22Rv1 (cell line): ENCODE data around the gene TAAR2.

Source experiments
- ZFX ChIP-seq: fragments of 450-650 bp; IDR thresholded peaks from 2 replicates; pipeline ENCODE4 v1.6.1; 2017; ENCODE audit warnings: antibody characterized with exemption, borderline replicate concordance
- TF ChIP-seq, protein P1 (sequence below): fragments of 450-650 bp; IDR thresholded peaks from 2 replicates; pipeline ENCODE4 v1.5.1; 2017; ENCODE audit warnings: mild to moderate bottlenecking

DNA sequence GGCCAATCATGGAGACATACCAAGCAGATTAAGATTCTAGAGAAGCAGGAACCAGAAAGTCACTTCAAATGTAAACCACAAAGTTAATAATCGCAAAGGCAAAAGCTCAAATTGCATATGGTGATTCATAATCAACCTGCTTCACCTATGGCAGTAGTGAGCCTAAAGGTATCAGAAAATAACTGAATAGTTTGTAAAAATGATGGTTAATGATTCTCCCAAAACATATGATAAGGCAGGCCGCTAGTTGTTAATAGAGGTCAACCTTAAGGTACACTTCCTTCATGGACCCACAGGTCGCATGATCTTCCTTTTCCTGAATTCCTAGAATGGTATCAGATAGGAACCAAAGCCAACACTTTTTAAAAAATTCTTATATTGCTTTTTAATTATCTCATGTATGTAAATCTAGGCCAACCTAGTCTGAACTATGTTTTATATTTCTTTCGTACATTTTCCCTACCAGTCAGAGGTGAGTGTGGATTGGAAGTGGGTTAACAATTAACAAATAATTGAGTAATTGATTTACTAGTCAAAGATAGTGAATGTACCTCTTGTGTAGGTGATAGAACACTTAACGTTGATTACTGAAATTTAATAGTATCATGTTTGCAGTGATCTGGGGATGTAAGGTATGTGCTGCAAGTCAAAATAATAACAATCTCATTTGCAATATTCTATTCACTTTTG, 16.4 kb downstream of the TAAR2 start:
- TF ChIP-seq, protein P1, sequence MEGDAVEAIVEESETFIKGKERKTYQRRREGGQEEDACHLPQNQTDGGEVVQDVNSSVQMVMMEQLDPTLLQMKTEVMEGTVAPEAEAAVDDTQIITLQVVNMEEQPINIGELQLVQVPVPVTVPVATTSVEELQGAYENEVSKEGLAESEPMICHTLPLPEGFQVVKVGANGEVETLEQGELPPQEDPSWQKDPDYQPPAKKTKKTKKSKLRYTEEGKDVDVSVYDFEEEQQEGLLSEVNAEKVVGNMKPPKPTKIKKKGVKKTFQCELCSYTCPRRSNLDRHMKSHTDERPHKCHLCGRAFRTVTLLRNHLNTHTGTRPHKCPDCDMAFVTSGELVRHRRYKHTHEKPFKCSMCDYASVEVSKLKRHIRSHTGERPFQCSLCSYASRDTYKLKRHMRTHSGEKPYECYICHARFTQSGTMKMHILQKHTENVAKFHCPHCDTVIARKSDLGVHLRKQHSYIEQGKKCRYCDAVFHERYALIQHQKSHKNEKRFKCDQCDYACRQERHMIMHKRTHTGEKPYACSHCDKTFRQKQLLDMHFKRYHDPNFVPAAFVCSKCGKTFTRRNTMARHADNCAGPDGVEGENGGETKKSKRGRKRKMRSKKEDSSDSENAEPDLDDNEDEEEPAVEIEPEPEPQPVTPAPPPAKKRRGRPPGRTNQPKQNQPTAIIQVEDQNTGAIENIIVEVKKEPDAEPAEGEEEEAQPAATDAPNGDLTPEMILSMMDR: no peak
- no peak for TF ChIP-seq ZFX
